GM20000 (cell line): ENCODE measurements around the gene ANKRD11.

Source experiments
- DNase-seq: peaks from one replicate; pipeline ENCODE4 v3.0.0; 2012; ENCODE audit warnings: low spot score
- TF ChIP-seq, protein P1 (sequence below): IDR thresholded peaks from 2 replicates; pipeline ENCODE4 v1.5.1; 2012; ENCODE audit warnings: mild to moderate bottlenecking, control low read depth; ENCODE audit errors: extremely low read depth, missing control alignments

ANKRD11 gene

DNA sequence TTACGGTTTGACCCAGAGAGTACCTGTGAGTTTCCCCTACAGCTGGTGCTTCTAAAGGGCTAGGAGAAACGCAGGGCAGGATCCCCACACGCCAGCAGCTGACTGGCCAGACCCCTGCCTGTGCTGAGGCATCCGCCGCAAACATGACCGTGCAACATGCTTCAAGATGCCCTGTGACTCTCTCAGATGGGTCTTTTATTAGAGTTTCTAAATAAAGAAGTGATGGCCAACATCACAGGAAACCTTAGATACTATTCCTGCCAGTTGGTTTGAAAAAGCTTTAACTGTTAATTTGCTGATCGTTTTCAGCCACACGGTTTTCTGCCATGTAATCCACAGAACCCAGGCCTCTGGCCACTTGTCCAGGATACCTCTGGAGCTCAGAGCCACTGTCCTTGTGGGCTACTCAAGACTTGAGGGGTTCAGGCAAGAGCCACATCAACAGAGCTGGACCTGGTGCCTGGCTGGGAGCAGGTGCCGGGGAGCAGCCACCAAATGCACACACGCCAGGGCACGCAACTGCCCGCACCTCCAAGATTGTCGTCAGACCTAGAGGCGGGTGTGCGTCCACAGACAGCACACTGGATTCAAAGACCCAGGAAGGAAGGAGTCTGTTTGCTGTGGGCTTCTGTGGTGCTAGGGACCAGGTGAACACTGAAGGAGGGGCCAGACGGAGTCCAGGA is 154.4 kb downstream of the ANKRD11 start:
- TF ChIP-seq, protein P1, sequence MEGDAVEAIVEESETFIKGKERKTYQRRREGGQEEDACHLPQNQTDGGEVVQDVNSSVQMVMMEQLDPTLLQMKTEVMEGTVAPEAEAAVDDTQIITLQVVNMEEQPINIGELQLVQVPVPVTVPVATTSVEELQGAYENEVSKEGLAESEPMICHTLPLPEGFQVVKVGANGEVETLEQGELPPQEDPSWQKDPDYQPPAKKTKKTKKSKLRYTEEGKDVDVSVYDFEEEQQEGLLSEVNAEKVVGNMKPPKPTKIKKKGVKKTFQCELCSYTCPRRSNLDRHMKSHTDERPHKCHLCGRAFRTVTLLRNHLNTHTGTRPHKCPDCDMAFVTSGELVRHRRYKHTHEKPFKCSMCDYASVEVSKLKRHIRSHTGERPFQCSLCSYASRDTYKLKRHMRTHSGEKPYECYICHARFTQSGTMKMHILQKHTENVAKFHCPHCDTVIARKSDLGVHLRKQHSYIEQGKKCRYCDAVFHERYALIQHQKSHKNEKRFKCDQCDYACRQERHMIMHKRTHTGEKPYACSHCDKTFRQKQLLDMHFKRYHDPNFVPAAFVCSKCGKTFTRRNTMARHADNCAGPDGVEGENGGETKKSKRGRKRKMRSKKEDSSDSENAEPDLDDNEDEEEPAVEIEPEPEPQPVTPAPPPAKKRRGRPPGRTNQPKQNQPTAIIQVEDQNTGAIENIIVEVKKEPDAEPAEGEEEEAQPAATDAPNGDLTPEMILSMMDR: no peak
- DNase-seq: no peak

DNA sequence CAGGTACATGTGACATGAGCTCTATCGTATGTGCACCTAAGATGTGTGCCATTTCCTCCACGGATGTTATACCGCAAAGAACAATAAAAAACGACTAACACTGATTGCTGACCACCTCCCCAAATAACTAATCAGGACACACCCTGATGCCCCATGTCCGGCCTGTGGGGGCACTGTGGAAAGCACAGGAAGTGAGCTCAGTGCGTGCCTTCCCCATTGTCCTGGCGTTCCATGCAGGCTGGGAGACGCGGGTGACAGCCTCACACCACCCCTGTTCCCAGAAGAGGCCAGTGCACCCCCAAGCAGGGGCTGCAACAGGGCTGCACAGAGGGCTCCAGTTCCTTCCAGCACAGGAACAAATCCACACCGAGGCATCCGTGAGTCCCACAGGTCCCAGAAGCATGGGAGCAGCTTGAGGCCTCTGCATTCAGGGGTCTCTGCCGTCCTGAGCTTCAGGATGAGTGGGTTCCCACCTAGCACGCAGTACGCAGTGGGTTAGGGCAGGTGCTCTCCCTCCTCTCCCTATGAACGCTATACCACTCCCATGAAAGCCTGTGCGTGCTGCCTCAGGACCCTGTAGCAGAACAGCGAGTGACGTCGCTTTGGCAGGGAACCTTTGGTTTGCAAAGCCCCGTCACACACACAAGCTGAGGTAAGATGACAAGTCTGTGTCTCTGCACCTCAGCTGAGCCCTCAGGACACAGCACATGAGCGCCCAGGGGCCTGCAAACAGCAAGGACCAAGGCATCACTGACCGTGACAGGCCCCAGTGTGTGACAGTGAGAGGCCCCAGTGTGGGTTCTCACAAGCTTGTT is 155.2 kb downstream of the ANKRD11 start:
- DNase-seq: no peak

DNA sequence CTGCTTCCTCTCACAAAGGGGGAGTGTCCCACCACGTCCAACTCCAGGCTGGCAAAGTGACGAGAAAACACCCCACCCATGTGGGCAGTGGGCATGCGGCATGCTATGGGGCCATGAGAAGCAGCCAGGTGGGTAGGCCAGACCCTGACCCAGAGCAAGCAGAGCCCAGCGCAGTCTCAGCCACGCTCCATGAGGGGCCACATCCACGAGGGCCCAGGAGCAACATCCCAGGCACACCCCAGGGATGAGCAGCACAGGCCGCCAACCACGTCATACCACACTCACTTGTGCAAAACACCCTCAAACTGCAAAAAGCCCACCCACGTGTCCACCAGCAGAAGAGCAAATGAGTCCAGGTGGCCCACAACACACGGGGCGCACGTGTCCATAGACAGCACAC is 155.9 kb downstream of the ANKRD11 start:
- TF ChIP-seq, protein P1: no peak

More for the DNA sequence above, 155.2 kb downstream of the ANKRD11 start:
- TF ChIP-seq, protein P1: no peak

DNA sequence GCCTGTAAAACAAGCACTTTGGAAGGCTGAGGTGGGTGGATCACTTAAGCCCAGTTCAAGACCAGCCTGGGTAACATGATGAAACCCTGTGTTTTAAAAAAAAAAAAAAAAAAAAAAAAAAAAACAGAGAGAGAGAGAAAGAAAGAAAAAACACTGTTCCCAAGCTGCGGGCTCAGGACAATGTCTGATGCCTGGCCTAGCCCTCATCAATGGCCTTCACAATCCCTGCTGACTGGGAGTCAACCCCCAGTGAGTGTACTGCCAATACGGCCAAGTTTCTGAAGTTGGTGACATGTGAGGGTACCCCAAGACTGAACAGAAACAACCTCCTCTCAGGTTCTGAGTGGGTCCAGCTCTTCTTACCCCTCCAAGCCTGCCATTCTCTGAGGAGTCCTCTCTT is 156.3 kb downstream of the ANKRD11 start:
- DNase-seq: no peak
- TF ChIP-seq, protein P1: no peak

More for the DNA sequence above, 155.9 kb downstream of the ANKRD11 start:
- no peak for DNase-seq

DNA sequence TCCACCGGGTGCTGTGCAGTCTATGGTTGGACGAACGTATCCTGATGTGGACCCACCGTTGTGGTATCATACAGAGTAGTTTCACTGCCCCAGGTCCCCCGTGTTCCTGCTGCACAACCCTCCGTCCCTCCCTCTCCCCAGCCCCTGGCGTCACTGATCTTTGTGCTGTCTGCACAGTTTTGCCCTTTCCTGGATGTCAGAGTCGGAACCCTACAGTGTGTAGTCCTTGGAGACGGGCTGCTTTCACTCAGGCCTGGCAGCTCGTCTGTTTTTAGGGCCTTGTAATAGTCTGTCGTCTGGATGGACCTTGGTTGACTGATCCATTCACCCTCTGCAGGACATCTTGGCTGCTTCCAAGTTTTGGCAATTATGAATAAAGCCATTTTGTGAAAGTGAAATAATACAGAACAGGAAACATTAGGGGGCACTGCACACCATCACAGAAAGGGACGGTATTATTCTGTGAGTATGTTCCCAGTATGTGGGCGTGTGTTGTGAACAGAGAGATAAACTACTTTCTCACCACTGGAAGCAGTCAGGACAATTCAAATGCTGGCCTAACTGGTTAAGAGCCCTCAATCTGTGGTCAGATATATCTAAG is 156.9 kb downstream of the ANKRD11 start:
- TF ChIP-seq, protein P1: peak; percentile 9
- DNase-seq: peak; percentile 83

DNA sequence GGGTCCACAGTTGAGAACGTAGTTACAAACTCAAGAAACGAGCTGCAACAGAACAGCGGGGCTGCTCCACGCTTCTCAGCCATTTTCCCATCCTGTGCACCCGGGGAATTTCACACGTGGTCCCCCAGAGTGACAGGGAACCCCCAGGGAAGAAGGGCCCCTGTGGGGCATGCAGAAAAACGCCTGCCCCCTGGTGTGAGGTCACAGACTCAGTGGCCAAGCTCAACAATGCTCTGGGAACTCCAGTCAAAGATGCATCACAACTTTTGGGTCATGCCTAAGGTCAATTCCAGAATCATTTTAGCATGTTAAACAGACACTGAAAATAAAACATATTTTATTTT is 157.5 kb downstream of the ANKRD11 start:
- DNase-seq: no peak
- TF ChIP-seq, protein P1: no peak

DNA sequence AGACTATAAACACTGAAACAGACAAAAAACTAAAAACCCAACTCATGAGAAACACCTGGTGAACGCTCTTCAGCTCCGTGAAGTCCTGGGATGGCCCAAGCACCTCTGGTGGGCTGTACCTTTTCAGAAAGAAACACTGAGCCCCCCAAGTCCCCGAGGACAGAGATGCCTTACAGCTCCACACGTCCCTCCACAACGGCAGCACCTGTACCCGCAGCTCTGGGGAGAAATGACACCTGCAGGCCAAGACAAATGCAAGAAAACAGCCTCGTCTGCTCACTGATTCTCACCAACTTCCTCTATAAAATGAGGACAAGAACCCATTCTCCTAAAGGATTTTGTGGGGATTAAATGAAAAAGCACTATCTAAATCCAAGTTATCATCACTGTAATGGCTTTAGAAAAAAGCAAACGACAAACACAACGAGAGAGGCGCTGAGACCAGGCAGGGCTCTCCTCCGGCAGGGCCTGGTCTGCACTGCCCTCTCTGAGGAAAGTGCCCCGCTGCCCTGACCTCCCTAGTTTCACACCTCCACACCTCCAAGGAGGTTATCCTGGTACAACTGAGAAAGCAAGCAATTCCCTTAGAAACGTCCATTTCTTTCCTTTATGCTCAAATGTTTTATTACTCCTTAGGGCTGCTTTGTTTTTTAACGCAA is 158.0 kb downstream of the ANKRD11 start:
- DNase-seq: no peak
- TF ChIP-seq, protein P1: no peak
